Hepatic stellate cell (primary cell): Measurements from ENCODE around the gene VPS13C.

ENCODE experiments used
- DNase-seq: peaks from one replicate; pipeline ENCODE4 v3.0.0; 2011; ENCODE audit warnings: low spot score

VPS13C gene

DNA sequence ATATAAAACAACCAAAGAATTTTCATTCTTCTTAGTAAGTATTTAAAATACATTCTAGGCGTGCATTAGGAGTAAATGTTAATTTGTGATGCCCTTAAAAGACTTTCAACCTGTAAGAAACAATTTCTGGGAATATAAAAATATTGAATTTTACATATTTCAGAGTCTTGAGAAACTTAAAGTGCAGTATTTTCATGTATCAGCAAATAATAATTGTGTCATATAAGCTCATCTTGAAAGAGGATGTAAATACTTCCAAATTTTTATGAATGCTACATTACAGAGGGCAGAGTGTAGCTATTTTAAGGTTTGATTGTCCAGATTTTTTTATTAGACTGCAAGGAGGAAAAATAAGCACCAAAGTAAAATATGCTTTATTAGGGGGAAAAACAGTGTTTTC lies 207.1 kb downstream of the VPS13C start:
- no peak for DNase-seq

DNA sequence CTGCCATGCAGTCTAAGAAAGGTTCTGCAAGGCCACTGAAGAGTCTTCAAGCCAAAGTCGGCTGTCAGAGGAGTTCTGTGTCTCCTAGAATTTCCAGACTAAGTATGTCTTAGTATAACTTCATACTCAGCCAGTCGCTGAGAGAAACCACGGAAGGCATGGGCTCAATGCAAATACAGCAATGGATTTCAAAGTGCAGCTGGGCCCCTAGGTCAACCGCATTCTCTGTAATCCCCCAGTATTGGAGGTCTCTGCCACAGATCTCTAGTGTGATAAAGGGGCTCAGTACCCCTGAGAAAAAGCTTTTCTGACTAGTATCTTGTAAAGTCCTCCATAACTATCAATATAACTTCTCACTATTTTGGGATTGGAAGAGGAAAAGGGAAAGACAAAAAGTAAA lies 208.3 kb downstream of the VPS13C start:
- DNase-seq = no peak

DNA sequence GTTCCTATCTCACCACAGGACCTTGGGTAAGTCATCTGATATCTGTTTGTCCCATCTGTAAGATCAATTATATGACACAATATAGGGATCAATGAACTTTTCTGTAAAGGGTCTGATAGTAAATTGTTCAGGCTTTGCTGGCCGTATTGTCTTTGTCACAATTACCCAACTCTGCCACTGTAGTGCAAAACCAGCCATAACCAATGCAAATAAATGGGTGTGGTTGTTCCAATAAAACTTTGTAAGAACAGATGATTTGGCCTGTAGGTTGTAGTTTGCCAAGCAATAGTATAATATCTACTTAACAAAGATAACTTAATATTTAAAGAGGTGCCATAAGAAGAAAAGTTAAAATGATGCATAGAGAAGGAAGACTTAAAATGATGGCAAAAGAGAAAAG lies 210.8 kb downstream of the VPS13C start:
- DNase-seq = no peak

DNA sequence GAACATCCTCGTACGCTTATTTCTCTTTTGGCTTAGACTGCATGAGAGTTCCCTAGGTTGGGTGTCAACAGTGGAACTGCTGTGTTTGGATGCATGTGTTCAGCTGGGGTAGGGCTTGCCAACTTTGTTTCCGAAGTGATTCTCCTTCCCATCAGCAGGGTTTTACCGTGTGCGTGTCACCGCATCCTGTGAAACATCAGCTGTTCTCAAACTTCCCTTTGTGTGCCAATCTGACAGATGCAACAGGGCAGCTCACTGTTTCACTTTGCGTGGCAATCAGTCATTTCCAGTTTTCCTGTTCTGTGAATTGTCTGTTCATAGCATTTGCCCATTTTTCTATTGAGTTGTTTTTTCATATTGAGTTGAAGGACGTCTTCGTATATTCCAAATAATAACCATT lies 218.8 kb downstream of the VPS13C start:
- DNase-seq = no peak

DNA sequence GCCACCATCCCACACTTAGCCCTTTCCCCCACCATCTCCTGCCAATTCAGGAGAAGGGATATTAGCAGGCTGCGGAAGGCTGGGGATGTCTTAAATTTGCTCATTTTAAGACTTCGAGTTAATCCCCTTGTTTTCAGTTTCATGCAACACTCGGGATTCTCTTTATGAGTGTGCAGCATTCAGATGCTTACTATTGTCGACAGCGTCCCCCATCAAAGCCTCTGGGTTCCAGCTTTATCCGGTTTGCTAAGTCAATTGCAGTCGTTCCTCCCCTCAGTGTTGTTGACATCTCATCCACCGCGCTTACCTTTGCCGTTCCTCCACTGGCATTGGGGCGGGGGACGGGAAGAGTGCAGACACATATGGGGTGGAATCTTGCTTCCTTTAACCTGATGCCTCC lies 220.2 kb downstream of the VPS13C start:
- no peak for DNase-seq

DNA sequence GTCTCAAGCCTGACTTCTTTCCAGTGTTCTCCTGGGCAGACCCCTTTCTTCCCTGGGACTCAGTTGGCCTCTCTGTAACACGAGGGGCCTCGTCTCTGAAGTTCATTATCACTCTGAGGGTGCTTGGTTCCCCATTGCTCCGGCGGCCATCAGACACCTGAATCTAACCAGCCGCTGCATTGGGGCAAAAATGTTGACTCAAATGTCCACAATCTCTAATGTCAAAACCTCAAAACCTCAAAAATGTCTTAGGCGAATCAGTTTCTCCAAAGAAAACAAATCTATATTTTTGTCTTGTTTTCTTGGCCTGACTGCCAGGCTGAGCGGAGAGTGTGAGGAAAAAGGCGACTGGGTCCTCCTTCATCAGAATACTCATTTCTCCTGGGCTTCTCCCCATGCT lies 220.7 kb downstream of the VPS13C start:
- no peak for DNase-seq

DNA sequence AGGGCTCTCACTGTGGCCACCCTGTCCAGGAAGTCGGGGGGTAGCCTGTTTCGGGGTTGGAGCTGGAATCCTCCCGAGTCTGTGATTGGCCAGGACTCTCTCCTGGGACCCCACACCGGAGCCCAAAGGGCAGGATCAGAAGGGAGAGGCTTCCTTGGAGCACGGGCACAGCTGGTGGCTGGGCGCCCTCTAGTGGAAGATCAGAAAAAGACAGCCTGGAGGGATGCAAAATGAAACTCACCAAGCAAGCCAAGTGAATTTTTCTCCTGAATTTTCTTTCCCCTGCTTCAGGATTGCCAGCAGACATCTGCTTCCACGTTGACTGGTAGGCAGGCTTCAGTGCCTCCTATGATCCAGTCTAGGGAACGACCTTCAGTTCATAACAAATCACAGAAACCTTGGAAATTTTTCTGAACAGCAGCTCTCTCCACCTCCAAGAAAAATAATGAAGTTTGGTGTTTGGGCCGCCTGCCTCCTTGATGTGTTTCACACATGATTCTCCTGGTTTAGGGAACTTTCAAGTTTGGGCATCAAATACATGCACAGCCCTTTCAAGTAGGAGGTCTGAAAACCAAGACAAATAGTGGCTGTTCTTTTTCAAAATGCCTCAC lies 224.6 kb downstream of the VPS13C start:
- DNase-seq = peak; percentile 66

DNA sequence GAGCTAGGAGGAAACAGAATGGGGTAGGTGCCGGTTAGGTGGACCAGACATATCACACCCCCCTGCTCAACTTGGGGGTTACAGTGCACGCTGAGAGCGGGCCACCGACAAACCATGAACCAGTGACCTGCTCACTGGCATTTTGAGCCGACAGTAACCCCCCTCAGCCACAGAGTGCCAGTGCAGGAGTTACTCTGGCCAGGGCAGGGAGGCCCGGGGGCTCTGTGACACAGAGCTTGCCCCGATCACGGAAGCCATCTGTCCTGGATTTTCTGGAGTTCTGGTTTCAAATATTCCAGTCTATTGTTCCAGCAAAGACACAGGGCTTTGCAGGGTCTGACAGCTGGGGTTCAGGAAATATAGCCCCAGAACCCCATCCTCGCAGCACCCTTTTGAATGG lies 225.2 kb downstream of the VPS13C start:
- no peak for DNase-seq

DNA sequence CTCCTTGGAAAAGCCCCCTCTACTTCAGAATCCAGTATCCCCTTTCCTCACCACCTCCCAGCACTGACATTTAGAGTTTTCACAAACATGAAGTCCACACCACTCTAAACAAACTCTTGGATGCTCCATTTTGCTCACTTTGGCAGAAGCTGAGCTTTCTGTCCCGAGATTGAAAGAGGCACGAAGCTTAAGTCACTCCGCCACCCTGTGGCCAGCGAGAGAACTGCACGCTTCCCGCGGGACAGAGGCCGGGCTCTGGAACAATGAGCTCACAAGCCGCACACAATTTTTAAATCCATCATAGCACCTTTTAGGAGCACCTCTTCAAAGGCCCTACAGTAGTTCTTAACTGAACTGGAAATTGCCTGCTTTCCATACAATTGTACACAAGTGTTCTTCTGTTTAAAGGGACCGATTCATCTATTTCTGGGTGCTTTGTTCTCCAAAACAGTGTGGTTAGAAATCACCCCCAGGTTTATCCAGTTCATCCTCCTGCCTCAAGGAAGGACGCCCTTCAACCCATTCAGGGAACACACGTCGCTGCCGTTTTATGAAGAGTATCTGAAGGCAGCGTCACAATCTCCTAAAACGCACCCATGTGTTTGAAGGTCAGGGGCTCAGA lies 226.1 kb downstream of the VPS13C start:
- DNase-seq = peak; percentile 74

DNA sequence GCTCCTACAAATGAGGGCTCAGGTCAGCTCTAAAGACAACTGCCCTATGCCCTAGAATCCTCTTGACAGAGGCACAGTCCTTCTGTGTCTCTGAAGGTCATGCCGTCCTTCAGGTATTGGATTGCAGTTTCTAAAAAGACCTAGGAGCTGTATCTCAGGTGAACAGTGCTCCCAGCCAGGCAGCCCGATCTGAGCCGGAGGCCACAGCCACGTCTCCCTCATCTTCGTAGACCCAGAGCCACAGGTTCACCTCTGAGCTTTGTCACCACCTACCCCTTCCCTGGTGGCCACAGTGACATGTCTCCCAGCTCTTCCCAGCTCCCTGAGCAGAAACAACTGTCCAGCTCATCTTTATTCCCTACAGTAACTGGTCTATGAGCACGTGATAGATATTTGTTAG lies 228.0 kb downstream of the VPS13C start:
- no peak for DNase-seq

DNA sequence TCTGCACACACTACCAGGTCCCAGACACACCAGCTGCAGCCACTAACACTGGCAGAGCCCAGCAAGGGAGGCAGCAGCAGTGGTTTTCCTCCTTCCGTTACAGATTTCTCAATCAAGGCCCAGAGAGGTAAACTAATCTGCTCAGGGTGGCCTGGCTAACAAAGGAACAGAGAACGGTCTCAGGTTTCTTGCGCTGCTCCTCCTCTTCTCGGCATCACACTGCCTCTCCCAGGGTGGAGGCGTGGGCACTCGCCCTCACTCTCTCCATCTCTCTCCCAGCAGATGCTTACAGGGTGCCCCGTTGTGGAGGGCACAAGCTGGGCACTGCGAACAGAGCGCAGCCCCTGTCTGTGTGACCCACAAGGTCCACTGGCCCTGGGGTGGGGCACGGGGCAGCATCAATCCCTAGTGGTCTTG lies 228.7 kb downstream of the VPS13C start:
- DNase-seq = no peak

DNA sequence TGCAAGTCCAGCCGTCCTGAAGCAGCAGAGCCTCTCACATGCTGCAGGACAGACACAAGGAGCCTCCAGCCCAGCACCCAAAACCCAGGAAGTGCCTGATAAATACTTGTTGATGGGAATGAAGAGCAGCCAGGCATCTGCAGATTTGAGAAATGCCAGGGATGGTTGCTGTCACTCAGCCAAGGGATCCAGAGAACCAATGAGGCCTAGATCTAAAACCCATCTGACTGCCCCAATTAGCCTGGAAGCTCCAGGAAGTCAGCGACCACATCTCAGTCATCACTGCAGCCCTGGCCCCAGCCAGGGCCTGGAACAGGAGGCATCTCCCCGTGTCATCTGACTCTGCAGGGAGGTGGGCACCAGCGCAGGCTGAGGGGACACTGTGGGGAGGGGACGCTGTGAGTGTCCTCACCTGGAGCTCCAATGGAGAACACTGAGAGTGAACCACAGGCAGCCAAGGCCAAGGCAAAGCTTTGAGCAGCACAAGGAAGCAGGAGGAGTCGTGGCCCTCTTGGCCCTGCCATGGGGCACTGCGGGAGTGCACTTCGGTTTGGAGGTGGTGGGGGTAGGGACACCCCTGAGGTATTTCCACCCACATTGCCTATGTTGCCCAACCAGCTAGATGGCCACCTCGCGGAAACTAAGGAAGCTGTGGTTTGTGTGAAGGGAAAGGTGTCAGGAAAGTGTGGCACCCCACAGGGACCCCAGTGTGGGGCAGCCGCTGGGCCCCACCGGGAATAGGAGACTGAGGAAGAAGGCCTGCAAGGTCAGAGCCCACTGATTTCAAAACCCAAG lies 229.5 kb downstream of the VPS13C start:
- no peak for DNase-seq

DNA sequence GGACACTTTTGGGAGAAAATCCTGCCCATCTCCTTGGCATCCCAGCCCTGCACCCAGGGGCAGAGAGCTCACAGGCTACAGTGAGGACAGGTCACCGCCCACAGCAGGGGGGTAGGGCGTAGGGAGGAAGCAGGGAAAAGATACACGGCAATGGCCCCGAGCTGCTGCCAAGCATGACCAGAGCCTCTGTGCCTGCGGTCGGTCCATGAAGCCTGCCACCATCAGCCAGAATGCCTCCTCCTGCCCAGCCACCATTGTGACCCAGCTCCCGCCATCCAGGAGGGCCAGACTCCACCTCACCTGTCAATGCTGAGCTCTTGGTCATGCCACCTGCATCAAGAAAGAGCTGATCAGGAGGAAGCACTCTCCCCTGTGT lies 230.7 kb downstream of the VPS13C start:
- DNase-seq = no peak

DNA sequence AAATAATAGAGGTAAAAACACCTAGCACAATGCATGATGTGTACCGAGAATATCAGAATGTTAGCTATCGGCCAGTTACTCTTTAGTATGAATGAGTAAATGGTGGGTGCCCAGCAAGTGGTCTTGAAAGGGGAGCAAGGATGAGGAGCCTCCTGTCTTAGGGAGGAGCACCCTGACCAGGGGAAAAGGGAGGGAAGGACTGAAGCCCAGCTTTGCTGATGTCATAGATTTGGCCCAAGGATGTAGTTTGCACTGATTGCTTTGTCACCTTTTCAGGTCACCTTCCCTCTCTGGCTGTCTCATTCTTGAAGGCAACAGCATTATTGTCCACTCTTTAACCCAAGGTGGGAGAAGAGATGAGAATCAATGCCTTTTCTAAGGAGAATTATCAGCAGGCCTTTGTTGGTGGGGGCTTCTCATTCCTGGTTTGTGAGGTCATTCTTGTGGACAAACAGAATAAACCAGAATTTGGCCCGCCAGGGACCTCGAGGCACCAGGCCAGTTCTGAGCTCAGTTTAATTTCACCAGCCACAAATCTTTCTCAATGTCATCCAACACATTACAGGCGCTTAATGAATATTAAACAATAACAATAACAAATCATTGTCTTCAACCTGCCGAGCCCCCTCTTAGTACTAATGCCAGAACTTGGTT lies 231.3 kb downstream of the VPS13C start:
- no peak for DNase-seq

DNA sequence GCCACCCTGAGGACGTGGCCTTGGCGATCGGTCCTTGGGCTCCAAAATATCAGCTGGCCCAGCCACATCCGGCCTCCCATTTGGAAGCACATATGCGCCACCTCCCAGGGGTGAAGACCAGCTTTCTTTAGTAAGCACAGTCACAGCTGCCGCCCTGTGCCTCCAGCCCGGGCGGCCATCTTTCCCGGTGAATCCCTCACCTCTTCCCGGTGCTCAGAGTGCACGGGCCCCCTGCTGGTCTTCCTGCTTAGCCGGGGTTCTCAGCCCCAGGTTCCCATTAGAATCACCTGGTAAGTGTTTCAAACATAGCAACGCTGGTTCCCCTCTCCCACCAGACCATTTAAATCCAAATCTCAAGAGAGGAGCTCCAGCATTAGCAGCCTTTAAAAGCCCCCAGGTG lies 232.2 kb downstream of the VPS13C start:
- no peak for DNase-seq

DNA sequence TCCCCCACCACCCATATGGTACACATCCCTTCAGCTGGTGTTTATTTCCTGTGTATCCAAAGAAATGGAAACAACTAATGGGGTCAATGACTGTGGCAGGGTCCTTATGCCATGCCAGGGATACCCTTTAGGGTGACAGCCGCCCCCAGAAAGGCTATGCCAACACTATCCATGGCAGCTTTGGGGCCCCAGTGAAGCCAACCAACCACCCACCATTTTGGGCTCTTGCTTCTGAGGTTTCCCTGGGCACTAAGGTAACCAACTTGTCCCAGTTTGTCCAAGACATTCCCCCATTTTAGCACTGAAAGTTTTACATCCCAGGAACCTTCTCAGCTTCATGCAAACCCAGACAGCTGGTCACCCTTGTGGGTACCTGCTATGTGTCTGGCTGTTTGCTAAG lies 233.1 kb downstream of the VPS13C start:
- DNase-seq = no peak

DNA sequence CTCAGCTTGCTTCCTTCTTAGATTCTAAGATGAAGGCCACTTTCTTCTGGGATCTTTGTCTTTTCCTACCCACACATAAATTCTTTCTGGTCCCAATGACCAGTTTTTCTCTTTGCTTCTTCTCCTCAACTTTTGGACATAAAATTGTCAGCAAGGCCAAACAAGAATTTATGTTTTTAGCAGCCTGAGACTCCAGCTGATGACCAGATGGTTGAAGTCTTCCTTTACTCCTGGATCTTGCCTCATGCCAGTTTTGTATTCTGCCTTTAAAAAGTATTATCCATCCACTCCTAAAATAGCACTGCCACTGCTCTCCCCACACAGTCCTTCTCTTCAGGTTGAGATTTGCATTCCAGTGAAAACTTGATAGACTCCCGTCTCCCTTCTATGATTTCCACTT lies 236.0 kb downstream of the VPS13C start:
- DNase-seq = no peak

DNA sequence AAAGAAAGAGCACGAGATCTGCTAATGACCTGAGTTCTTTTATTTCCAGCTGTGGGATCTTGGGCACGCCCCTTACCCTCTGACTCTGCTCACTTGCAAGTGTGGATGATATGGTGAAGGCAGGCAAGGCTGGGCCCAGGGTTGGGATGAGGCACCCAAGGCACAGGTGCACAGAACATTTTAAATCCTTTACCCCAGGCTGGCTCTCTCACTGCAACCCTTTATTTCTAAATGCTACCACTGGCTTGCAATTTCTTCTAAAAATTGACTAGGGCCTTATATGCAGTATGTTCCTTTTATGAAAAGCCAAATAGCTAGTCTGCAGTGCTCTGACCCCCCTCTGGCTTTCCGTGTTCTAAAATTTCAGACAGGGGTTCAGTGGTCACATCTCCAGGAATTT lies 237.7 kb downstream of the VPS13C start:
- no peak for DNase-seq

DNA sequence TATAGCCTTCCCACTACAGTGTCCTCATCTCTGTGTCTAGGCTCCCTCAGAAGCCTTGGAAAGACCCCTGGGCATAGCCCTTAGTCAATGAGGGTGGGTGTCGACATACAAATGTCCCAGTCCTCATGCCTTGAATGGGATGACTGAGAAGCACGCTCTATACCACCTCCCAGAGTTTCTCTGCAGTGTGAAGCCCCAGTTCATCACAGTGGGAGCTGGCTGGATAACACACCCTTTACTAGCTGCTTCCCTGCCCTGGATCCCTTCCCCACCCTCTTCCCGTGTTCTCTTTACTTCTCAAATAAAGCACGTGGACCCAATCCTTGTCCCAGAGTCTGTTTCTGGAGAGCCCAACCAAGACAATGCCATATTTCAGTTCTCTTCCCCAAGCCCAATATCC lies 239.3 kb downstream of the VPS13C start:
- DNase-seq = no peak

DNA sequence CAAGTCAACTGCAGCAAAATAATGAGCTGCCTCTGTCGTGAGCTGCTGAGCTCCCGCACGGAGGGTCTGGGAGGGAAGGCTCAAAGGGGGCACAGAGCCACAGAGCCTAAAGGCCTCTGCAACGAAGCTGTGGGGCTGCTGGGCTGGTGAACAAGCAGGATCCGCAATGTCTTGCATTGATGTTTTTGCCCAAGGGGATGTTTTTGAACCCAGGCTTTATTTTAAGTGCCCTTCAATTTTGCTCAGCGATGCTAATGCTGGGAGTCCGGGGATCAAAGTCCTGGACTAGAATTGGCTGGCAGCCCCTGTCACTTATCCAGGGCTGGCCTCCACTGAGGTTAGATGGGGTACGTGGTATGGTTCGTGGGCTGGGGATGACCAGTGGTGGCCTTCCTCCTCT lies 240.0 kb downstream of the VPS13C start:
- DNase-seq = no peak

DNA sequence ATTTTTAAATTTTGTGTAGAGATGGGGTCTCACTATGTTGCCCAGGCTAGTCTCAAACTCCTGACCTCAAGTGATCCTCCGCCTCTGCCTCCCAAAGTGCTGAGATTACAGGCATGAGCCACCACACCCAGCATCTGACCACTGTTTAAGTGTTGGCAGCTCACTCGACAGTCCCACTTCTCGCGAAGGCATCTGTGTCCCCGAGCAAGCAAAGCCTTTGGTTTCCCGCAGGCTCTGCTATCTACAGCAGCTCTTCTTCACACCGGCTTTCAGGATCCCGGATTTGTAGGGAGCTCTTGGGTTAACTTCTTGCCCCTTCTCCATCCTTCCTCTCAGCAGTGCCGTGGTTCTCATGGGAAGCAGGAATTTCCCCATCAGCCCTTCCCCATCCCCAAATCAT lies 240.9 kb downstream of the VPS13C start:
- DNase-seq = no peak

DNA sequence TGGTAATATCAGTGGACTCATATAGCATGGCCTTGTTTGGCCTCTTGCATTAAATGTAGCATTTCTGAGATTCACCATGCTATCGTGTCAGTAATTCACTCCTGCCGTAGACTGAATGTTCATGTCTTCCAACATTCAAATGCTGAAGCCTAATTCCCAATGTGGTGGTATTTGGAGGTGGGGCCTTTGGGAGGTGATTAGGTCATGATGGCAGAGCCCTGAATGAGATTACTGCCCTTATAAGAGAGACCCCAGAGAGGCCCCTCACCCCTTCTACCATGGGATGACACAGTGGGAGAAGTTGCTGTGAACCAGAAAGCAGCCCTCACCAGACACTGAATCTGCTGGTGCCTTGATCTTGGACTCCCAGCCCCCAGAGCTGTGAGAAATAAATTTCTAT lies 241.4 kb downstream of the VPS13C start:
- DNase-seq = no peak

DNA sequence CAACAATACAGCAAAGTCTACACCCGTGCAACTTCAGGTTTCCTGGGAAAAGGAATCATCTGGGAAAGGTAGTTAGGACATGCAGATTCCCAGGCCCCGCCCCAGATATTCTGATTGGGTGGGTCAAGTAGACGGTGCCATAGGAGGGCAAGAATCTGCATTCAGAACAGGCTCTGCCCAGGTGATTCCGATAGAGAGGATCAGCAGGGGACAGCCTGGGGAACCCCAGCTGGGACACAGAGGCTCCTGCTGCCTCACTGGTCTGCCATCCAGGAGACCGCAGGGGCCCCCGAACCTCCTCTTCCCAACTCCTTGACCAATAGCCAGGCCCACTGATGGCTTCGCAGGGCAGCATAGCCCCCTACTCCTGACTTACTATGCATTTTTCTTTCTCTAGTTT lies 243.4 kb downstream of the VPS13C start:
- no peak for DNase-seq
